Spinal cord (tissue), 10 donors: ENCODE data around the gene GREB1L. TPM values are rescaled to one million over a fixed set of nuclear protein-coding genes. Genes with fewer than 3 reads are reported as not detected.
"Not testable (repeated sequence)": the region's sequence is repeated elsewhere in the genome, so short reads cannot be mapped to it uniquely, and the experiment has no call there.

Source experiments
- DNase-seq, 6 donors: peaks; one replicate each; pipeline versions ENCODE4 v3.0.0 to v3.0.0-alpha.2; 2013 to 2015; ENCODE audit warnings: low spot score in 6 of 6, low read depth in 4 of 6
- H3K27ac ChIP-seq: one replicate; pipeline ENCODE4 v1.5.1; 2013; ENCODE audit warnings: low read depth, low read length, control low read depth
- H3K27me3 ChIP-seq: one replicate; pipeline ENCODE4 v1.6.1; 2013; ENCODE audit warnings: low read length; ENCODE audit not compliant: control insufficient read depth, insufficient read depth
- H3K36me3 ChIP-seq: one replicate; pipeline ENCODE4 v1.6.1; 2013; ENCODE audit warnings: low read length; ENCODE audit not compliant: control insufficient read depth, insufficient read depth
- H3K4me1 ChIP-seq: one replicate; pipeline ENCODE4 v1.6.1; 2013; ENCODE audit warnings: low read length; ENCODE audit not compliant: control insufficient read depth, insufficient read depth
- H3K4me3 ChIP-seq: one replicate; pipeline ENCODE4 v1.5.1; 2013; ENCODE audit warnings: low read depth, low read length, control low read depth
- H3K9me3 ChIP-seq: one replicate; pipeline ENCODE4 v1.6.1; 2013; ENCODE audit warnings: low read length; ENCODE audit not compliant: control insufficient read depth, insufficient read depth
- WGBS: methylation state at CpG from one replicate; pipeline ENCODE4 v1.1.5; 2013; ENCODE audit warnings: missing lambda C conversion rate; ENCODE audit not compliant: insufficient coverage; 5-methylcytosine and 5-hydroxymethylcytosine counted together
- polyA plus RNA-seq, 2 donors: library from polyadenylated mRNA; unstranded; fragments of 120-200 nt; gene quantifications; one replicate each; pipeline ENCODE4 v1.2.1, GENCODE V29; 2013; ENCODE audit not compliant: insufficient read length in 2 of 2
- total RNA-seq, 2 donors: library from RNA; depleted of rRNA in 1 of 2; stranded (reverse); fragments of 120-200 nt in 1 of 2; fragments of >200 nt in 1 of 2; gene quantifications; one replicate each; pipeline versions ENCODE4 v1.2.3 to v1.2.4, GENCODE V29; 2013 to 2014
- donor health status: healthy.

GREB1L gene
- total and polyA plus RNA-seq, 4 donors: 4.6 to 13.8 (median 6.5) TPM

- no peak for DNase-seq
- H3K4me3 ChIP-seq: no peak overlapping the region
- H3K36me3 ChIP-seq: no peaks in the 10 kb centered on the region
- H3K4me1 ChIP-seq: no peaks in the 10 kb centered on the region
- WGBS: no CpG with 5 or more reads among the region's 7 CpGs
- H3K9me3 ChIP-seq: no peaks in the 10 kb centered on the region
- no peak overlapping the region for H3K27ac ChIP-seq
- no peaks in the 10 kb centered on the region for H3K27me3 ChIP-seq
Measured at GRCh38 chr18:21275645-21276044, 33.6 kb downstream of the GREB1L start.

- H3K27ac ChIP-seq: no peak overlapping the region
- H3K27me3 ChIP-seq: no peaks in the 10 kb centered on the region
- 100% methylated on average over 4 of the region's 4 CpGs for WGBS
- DNase-seq: no peak
- no peaks in the 10 kb centered on the region for H3K4me1 ChIP-seq
- no peaks in the 10 kb centered on the region for H3K36me3 ChIP-seq
- H3K4me3 ChIP-seq: no peak overlapping the region
- no peaks in the 10 kb centered on the region for H3K9me3 ChIP-seq
Measured at GRCh38 chr18:21277578-21277977, 35.5 kb downstream of the GREB1L start.

- H3K27ac ChIP-seq, H3K4me3 ChIP-seq, DNase-seq, H3K27me3 ChIP-seq, H3K9me3 ChIP-seq, H3K4me1 ChIP-seq, H3K36me3 ChIP-seq: not testable (repeated sequence)
- no CpG with 5 or more reads among the region's 6 CpGs for WGBS
Measured at GRCh38 chr18:21278218-21278617, 36.2 kb downstream of the GREB1L start.

DNA sequence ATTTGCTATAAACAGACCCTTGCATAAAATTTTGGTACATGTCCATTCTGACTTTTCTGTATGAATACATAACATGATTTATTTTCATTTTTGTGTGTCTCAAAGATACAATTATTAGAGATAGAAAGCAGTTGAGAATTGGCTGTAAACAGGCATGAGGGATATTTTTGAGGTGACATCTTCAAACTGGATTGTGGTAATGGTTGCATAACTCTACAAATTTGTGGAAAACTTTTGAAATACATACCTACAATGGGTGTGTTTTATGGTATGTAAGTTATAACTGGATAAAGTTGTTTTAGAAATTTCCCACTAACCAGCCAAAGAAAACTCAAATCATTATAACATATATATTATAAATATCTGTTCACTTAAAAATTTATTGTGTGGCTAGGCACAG lies 39.6 kb downstream of the GREB1L start:
- no peak overlapping the region for H3K4me3 ChIP-seq
- H3K27me3 ChIP-seq: no peaks in the 10 kb centered on the region
- no peak for DNase-seq
- H3K36me3 ChIP-seq: no peaks in the 10 kb centered on the region
- H3K9me3 ChIP-seq: no peaks in the 10 kb centered on the region
- no peak overlapping the region for H3K27ac ChIP-seq
- H3K4me1 ChIP-seq: no peaks in the 10 kb centered on the region

GRCh38 chr18:21284540-21284939 lies 42.5 kb downstream of the GREB1L start:
- 92% methylated on average over 2 of the region's 3 CpGs for WGBS
- Histone ChIP-seq H3K4me3 (no peak overlapping the region), H3K36me3 (no peaks in the 10 kb centered on the region), H3K27ac (no peak overlapping the region), H3K4me1 (no peaks in the 10 kb centered on the region), H3K27me3 (no peaks in the 10 kb centered on the region), H3K9me3 (no peaks in the 10 kb centered on the region)
- DNase-seq: no peak

GRCh38 chr18:21289827-21290226 lies 47.8 kb downstream of the GREB1L start:
- Histone ChIP-seq H3K27me3 (no peaks in the 10 kb centered on the region), H3K9me3 (no peaks in the 10 kb centered on the region), H3K36me3 (no peaks in the 10 kb centered on the region), H3K4me3 (no peak overlapping the region), H3K4me1 (no peaks in the 10 kb centered on the region), H3K27ac (no peak overlapping the region)
- WGBS: no CpG with 5 or more reads among the region's 3 CpGs
- peak in 1 of 6 donors; percentile 17 for DNase-seq

GRCh38 chr18:21291106-21291505 lies 49.1 kb downstream of the GREB1L start:
- H3K36me3 ChIP-seq: no peaks in the 10 kb centered on the region
- WGBS: 92% methylated on average over 2 of the region's 3 CpGs
- no peak overlapping the region for H3K4me3 ChIP-seq
- H3K27ac ChIP-seq: no peak overlapping the region
- no peak for DNase-seq
- no peaks in the 10 kb centered on the region for H3K4me1 ChIP-seq
- no peaks in the 10 kb centered on the region for H3K9me3 ChIP-seq
- no peaks in the 10 kb centered on the region for H3K27me3 ChIP-seq

DNA sequence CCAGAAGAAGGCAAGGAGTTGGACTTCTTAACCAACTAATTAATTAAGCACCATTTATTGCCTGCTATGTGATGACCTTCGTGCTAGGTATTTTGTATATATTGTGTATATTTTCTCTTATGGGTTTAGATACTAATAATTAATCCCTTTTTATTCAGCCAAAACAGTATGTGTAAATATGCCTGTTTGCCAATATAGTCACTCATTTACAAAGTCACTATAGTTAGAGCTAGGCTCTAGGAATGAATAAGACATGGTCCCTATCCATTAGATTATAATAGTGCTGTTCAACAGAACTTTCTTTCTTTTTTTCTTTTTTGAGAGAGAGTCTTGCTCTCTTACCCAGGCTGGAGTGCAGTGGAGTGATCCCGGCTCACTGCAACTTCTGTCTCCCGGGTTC lies 51.4 kb downstream of the GREB1L start:
- 80% methylated on average over 2 of the region's 3 CpGs for WGBS
- no peak overlapping the region for H3K27ac ChIP-seq

DNA sequence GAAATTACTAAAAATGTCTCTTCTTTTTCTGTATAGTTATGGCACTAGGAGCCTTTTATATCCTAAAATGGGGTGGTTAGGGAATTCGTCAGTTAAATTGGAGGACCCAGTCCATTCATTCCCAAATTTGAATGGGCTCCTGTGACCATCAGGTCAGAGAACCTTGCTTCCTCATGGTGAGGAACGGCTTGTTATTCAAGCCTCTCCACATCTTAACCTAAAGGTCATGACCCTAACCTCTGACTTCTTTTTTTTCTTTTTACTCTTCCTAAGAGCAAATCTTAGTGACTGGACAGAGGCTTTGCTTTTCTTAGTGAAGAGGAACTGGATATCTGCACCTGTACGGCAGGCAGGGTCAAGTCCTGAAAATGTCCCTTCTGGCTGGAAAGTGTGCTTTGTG lies 53.1 kb downstream of the GREB1L start:
- no peaks in the 10 kb centered on the region for H3K36me3 ChIP-seq
- no peaks in the 10 kb centered on the region for H3K27me3 ChIP-seq
- WGBS: 58% methylated on average over 2 of the region's 3 CpGs
- H3K27ac ChIP-seq: no peak overlapping the region
- no peak overlapping the region for H3K4me3 ChIP-seq
- no peaks in the 10 kb centered on the region for H3K4me1 ChIP-seq
- no peak for DNase-seq
- no peaks in the 10 kb centered on the region for H3K9me3 ChIP-seq

More for the DNA sequence above, 51.4 kb downstream of the GREB1L start:
- H3K4me3 ChIP-seq: no peak overlapping the region
- H3K9me3 ChIP-seq: no peaks in the 10 kb centered on the region
- H3K27me3 ChIP-seq: no peaks in the 10 kb centered on the region
- DNase-seq: no peak
- H3K36me3 ChIP-seq: no peaks in the 10 kb centered on the region
- no peaks in the 10 kb centered on the region for H3K4me1 ChIP-seq

DNA sequence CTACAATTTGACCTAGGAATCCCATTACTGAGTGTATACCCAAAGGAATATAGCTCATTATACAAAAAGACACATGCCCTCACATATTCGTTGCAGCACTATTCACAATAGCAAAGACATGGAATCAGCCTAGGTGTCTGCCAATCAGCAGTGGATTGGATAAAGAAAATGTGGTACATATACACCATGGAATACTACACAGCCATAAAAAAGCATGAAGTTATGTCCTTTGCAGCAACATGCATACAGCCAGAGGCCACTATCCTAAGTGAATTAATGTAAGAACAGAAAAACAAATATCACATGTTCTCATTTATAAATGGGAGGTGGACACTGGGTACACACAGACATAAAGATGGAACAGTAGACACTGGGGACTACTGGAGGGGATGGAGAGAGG lies 54.0 kb downstream of the GREB1L start:
- Histone ChIP-seq H3K27ac (no peak overlapping the region), H3K4me1 (no peaks in the 10 kb centered on the region), H3K9me3 (no peaks in the 10 kb centered on the region), H3K36me3 (no peaks in the 10 kb centered on the region), H3K4me3 (no peak overlapping the region), H3K27me3 (no peaks in the 10 kb centered on the region)
- no peak for DNase-seq
- no CpG with 5 or more reads among the region's 1 CpG for WGBS
